Measurements from ENCODE around the gene CCDC61. TPM values are rescaled to one million over a fixed set of nuclear protein-coding genes. Genes with fewer than 3 reads are reported as not detected.

Gene CCDC61
- total RNA-seq, 2 donors from 2014 or later, result 7.8 to 14.5 TPM

DNA sequence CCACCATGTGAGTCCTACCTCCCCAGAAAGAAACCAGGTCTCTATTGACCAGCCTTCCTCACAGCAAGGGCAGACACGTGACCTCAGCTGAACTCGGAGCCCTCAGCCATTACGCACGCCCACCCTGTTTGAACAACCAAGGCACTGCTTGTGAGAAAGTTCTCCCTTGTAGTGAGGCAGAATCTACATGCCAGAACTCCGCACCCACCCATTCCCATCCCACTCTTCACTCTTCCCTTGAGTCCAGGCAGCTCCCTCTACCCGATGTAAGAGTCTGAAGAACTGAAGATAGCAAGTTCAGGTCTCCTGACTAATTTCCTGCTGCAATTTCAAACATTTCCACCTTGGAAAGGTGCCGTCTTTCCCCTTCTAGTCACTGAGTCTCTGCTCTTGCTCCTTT lies 28.0 kb upstream of the CCDC61 start:
- ATAC-seq (no peak), DNase-seq (no peak)
- Histone ChIP-seq H3K36me3 (replicated peaks in 1 of 2; ENCODE audit: insufficient read depth in 1 of 2, low read depth in 2 of 2) (no peaks in the 10 kb centered on the region), H3K4me3 (no peak overlapping the region), H3K9me3 (no peaks in the 10 kb centered on the region), H3K27ac (no peak overlapping the region), H3K4me1 (no peaks in the 10 kb centered on the region), H3K27me3 (no peaks in the 10 kb centered on the region)
- TF ChIP-seq, protein P1, sequence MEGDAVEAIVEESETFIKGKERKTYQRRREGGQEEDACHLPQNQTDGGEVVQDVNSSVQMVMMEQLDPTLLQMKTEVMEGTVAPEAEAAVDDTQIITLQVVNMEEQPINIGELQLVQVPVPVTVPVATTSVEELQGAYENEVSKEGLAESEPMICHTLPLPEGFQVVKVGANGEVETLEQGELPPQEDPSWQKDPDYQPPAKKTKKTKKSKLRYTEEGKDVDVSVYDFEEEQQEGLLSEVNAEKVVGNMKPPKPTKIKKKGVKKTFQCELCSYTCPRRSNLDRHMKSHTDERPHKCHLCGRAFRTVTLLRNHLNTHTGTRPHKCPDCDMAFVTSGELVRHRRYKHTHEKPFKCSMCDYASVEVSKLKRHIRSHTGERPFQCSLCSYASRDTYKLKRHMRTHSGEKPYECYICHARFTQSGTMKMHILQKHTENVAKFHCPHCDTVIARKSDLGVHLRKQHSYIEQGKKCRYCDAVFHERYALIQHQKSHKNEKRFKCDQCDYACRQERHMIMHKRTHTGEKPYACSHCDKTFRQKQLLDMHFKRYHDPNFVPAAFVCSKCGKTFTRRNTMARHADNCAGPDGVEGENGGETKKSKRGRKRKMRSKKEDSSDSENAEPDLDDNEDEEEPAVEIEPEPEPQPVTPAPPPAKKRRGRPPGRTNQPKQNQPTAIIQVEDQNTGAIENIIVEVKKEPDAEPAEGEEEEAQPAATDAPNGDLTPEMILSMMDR (IDR thresholded peaks at IDR 0.05), result no peak
- no peak for TF ChIP-seq POLR2A (IDR thresholded peaks at IDR 0.05)
- WGBS, 2 donors, result 27 to 31% methylated on average over 7 of the region's 7 CpGs
- intact Hi-C loops (cut with DNase I), result no loop called here

DNA sequence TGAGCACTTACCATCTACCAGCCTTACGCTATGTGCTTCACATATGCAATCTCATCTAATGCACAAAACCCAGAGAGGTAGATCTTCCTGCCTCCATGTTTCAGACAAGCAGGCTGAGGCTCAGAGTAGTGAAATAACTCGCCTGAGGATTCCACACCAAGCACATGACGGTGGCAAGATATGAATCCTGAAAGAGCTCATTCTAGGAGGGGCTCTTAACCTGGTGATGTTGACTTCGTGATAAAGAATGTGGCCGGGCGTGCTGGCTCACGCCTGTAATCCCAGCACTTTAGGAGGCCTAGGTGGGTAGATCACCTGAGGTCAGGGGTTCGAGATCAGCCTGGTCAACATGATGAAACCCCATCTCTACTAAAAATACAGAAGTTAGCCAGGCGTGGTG lies 26.6 kb upstream of the CCDC61 start:
- H3K4me3 ChIP-seq, result no peak overlapping the region
- H3K9me3 ChIP-seq, result no peaks in the 10 kb centered on the region
- H3K27ac ChIP-seq, result no peak overlapping the region
- DNase-seq (no peak), ATAC-seq (no peak)
- 51 to 70% methylated on average over 9 of the region's 9 CpGs for WGBS, 2 donors
- intact Hi-C loops (cut with DNase I), result no loop called here
- H3K4me1 ChIP-seq, result peaks cover 1% of the 10 kb centered on the region
- TF ChIP-seq, protein P1 (IDR thresholded peaks at IDR 0.05), result no peak
- no peak for TF ChIP-seq POLR2A (IDR thresholded peaks at IDR 0.05)
- H3K36me3 ChIP-seq (replicated peaks in 1 of 2; ENCODE audit: insufficient read depth in 1 of 2, low read depth in 2 of 2), result no peaks in the 10 kb centered on the region
- no peaks in the 10 kb centered on the region for H3K27me3 ChIP-seq

GRCh38 chr19:45969676-45970075 lies 25.6 kb upstream of the CCDC61 start:
- Histone ChIP-seq H3K27me3 (no peaks in the 10 kb centered on the region), H3K9me3 (no peaks in the 10 kb centered on the region), H3K4me1 (peaks cover 7% of the 10 kb centered on the region), H3K27ac (no peak overlapping the region), H3K36me3 (replicated peaks in 1 of 2; ENCODE audit: insufficient read depth in 1 of 2, low read depth in 2 of 2) (no peaks in the 10 kb centered on the region), H3K4me3 (no peak overlapping the region)
- WGBS, 2 donors, result 49 to 57% methylated on average over 5 of the region's 5 CpGs
- ATAC-seq (no peak), DNase-seq (no peak)
- intact Hi-C loops (cut with DNase I), result no loop called here
- TF ChIP-seq, protein P1 (IDR thresholded peaks at IDR 0.05), result no peak
- TF ChIP-seq POLR2A (IDR thresholded peaks at IDR 0.05), result no peak

GRCh38 chr19:45971260-45971902 lies 23.9 kb upstream of the CCDC61 start:
- Histone ChIP-seq H3K4me3 (no peak overlapping the region), H3K4me1 (peaks cover 7% of the 10 kb centered on the region), H3K36me3 (replicated peaks in 1 of 2; ENCODE audit: insufficient read depth in 1 of 2, low read depth in 2 of 2) (no peaks in the 10 kb centered on the region), H3K27me3 (no peaks in the 10 kb centered on the region), H3K9me3 (no peaks in the 10 kb centered on the region), H3K27ac (no peak overlapping the region)
- intact Hi-C loops (cut with DNase I), result no loop called here
- DNase-seq, result no peak
- 6 to 10% methylated on average over 9 to 11 of the region's 11 CpGs for WGBS, 2 donors
- TF ChIP-seq POLR2A (IDR thresholded peaks at IDR 0.05), result no peak
- TF ChIP-seq, protein P1 (IDR thresholded peaks at IDR 0.05), result no peak
- ATAC-seq, result no peak

All from body of pancreas (tissue), 4 donors.